Measurements from ENCODE around the gene C1orf122. TPM values are rescaled to one million over a fixed set of nuclear protein-coding genes. Genes with fewer than 3 reads are reported as not detected.

The C1orf122 gene
- total RNA-seq, 1 donor from 2014 or later = 30.3 TPM

DNA sequence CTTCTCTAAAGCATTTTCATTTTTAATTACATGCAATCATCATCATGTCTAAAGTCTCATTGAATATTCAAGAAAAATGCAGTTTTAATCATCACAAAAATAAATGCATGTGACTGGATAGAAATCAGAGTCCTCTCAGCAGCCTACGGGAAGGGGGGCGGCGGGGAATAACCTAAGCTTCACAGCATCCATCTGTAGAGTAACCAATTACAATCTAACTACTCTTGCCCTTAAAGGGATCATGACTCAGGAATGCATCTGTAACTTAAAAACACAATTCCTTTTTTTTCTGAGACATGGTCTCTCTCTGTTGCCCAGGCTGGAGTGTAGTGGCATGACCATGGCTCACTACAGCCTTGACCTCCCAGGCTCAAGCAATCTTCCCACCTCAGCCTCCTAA lies 29.2 kb downstream of the C1orf122 start:
- DNase-seq (ENCODE audit: low spot score) (no peak), ATAC-seq (no peak)
- intact Hi-C loops (cut with DNase I) = no loop called here

DNA sequence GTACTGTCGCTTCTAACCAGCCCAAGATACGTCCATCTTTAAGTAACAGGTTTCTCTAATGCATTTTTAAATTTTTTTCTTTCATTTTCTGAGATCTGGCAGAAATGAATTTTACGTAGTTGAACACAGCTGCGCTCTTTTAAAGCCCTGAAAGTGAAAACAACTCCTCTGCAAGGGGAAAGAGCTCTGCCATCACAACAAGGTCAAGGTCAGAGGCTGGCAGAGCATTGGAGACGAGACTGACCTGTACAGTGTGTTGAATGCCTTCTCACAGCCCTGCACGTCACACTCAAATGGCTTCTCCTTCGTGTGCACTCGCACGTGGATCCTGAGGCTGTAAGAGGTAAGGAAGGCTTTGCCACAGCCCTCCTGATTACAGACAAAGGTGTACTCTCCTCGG lies 32.1 kb downstream of the C1orf122 start:
- DNase-seq (ENCODE audit: low spot score) = no peak

DNA sequence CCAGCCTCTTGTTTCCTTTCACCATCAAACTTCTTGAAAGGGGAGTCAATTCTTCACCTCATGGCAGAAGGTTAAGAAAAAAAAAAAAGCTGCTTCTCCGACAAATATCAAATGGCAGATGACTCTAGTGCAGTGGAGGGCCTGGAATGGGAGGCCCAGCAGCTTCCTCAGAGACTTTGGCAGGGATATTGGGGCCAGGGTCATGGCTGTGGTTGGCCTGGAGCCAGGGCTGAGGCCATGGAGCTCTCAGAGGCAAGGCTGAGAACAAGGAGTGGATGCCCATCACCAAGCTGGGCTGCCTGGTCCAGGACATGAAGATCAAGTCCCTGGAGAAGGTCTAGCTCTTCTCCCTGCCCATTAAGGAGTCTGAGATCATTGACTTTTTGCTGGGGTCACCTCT lies 33.1 kb downstream of the C1orf122 start:
- no peak for DNase-seq (ENCODE audit: low spot score)
- intact Hi-C loops (cut with DNase I) = no loop called here
- ATAC-seq = no peak

More for the DNA sequence above, 32.1 kb downstream of the C1orf122 start:
- intact Hi-C loops (cut with DNase I) = no loop called here
- ATAC-seq = no peak

DNA sequence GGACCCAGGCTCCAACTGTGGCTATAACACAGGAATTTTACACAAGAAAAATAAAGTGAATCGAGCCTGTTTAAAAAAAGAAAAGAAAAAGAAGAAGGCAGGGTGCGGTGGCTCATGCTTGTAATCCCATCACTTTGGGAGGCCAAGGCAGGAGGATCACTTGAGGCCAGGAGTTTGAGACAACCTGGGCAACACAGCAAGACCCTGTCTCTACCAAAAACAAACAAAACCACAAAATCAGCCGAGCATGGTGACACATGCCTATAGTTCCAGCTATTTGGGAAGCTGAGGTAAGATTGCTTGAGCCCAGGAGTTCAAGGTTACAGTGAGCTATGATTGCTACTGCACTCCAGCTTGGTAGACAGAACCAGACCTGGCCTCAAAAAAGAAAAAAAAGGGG lies 34.1 kb downstream of the C1orf122 start:
- intact Hi-C loops (cut with DNase I) = no loop called here
- no peak for DNase-seq (ENCODE audit: low spot score)
- ATAC-seq = no peak

DNA sequence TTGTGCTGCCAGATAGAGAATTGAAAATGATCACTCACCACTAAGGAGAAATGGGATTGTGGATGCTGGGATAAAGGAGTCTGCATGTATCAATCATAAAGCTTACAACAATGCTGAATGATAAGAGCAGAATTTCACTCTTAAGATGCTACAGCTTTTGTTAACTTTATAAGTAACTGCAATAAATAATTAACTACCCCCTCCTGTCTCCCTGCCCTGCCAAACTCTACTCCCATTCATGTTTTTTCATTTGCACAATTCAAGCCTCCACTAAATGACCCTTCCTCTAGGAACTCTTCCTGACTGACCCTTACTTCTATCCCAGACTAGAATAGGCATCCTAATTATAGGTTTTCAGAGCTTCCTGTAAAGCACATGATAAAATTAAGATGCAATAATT lies 36.9 kb downstream of the C1orf122 start:
- DNase-seq (ENCODE audit: low spot score) (no peak), ATAC-seq (no peak)
- intact Hi-C loops (cut with DNase I) = no loop called here

DNA sequence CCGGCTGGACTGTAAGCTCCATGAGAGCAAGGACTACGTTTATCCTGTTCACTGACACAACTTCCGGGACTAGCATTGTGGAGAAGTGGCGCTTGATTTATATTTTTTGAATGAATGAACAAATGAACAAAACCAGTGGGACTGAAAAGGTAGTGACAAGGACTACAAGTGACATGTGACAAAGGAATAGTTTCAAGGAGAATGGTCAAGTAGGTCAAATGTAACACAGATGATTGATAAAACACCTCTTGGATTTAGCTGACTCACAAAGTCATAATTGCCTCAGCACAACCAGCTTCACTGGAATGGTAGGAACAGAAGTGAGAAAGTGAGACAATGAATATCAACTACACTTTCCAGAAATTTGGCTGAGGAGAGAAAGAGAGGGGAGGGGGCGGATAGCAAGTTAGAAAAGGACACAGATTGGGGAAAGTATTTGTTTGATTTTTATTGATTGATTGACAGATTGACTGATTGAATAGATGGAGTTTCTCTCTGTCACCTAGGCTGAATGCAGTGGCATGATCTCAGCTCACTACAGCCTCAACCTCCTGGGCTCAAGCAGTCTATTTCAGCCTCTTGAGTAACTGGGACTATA lies 37.6 kb downstream of the C1orf122 start:
- ATAC-seq = no peak
- intact Hi-C loops (cut with DNase I) = no loop called here

DNA sequence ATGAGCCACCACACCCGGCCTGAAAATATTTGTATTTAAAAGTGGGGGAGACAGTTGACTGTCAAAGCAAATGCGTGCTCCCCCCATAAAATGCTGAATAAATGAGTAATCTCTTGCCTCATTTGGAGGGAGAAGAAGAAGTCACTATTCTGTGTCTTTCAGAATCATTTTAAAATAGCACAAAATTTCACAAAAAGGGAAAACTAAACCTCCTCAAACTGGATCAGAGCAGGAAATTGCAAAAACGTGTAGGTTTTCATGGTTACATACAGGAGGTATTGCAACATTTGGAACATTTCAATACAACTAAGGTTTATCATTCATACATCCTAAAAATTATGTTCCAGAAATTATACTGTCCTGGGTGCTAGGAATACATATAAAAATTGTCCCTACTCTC lies 38.2 kb downstream of the C1orf122 start:
- DNase-seq (ENCODE audit: low spot score) = no peak
- intact Hi-C loops (cut with DNase I) = no loop called here
- ATAC-seq = no peak

More for the DNA sequence above, 37.6 kb downstream of the C1orf122 start:
- no peak for DNase-seq (ENCODE audit: low spot score)

DNA sequence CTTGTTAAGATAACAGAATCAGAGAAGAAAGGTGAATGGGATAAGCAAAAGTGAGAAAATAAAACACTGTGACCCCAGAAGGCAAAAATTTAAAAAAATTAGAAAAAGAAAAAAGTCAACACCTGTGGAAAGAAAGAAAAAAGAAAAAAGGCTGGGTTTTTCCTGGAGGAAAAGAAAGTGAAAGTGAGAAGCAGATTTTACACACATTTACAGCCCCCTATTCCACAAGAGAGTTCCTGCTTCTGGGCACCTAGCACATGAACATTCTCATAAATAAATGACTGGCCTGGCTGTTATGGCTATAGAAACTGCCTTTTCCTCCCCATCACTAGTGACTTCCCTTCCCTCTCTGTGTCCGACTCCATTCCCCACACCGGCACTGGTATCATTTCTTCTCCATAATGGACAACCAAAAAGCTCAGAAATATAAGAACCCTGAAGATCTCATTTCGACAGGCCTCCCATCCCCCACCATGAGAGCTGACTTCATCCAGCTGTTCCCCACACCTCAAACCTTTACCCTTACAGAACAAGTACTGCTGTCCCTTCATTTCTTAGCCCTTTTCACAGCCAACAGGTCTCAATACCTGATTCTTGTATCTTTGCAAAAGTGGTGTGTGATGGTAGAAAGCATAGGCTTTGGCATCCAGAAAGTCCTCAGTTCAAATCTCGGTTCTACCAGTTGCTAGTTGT lies 39.2 kb downstream of the C1orf122 start:
- intact Hi-C loops (cut with DNase I) = no loop called here
- ATAC-seq = no peak
- DNase-seq (ENCODE audit: low spot score) = no peak

DNA sequence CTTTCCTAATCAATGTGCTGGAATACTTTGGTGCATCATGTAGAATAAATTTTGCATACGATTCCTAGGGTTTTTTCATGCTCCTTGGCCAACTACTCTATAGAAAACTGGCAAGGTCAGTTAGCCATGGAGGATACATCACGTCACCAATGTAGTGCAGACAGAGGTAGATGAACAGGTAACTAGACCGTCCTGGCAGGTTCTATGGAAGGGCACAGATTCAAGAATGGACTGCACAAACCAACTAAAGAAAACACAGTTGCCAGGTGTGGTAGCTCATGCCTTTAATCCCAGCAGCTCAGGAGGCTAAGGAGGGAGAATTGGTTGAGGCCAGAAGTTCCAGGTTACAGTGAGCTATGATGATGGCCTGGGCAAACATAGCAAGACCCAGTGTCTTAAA lies 41.9 kb downstream of the C1orf122 start:
- ATAC-seq (no peak), DNase-seq (ENCODE audit: low spot score) (no peak)
- intact Hi-C loops (cut with DNase I) = no loop called here

DNA sequence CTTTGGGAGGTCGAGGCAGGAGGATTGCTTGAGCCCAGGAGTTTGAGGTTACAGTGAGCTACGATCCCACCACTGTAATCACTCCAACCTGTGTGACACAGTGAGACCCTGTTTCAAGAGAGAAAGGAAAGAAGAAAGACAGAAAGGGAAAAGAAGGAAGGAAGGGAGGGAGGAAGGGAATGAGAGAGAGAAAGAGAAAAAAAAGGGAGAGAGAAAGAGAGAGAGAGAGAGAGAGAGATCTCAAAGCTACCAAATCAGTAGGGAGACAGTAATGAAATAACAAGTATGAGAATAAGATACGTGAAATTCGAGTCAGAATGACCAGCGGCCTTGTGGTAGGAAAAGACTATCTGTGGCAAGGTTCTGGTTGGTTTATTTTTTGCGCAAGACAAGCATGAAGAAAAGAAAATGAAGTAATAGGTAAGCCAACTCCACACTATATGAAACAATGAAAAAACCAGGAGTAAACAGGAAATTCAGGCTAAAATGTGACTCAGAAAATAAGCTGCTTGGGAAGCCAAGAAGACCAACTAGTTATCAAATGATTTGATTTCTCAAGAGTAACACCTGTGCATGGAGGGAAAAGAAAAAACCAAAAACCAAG lies 42.9 kb downstream of the C1orf122 start:
- intact Hi-C loops (cut with DNase I) = no loop called here
- DNase-seq (ENCODE audit: low spot score) (no peak), ATAC-seq (no peak)

DNA sequence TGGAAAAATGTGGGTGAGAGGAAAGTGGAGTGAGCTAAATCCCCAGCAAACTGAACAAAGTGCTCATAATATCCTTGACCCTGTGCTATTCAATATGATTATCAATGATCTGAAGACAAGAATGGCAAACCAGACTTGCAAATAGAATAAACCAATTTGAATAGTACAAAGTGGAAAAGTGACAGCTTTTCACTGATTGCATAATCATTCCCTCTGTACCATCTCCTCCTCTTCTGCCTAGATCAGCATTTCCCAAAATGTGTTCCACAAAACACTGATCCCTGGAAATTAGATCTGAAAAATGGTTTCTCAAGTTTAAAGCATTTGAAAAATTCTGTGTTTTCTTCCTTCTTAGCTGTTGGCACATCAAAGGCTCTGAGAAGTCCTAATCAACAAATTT lies 43.7 kb downstream of the C1orf122 start:
- no peak for ATAC-seq
- intact Hi-C loops (cut with DNase I) = no loop called here

DNA sequence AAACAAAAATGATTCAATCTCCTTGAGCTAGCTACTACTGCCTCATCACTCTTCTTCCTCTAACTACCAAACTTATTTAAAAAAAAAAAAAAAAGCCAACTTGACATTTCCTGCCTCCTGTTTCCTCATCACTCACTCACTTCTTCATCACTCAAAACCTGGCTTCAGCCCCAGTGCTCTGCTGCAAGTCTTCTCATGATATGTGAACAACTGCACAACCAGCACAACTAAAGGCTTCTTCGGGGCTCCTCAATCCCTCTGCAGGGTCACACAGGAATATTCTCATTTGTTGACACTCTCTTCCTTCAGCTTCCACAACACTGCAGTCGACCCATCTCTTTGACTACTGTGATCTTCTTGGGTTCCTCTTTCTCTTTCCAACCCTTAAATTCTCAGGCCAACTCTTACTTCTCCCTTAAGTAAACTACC lies 44.2 kb downstream of the C1orf122 start:
- intact Hi-C loops (cut with DNase I) = no loop called here

More for the DNA sequence above, 43.7 kb downstream of the C1orf122 start:
- DNase-seq (ENCODE audit: low spot score) = no peak

DNA sequence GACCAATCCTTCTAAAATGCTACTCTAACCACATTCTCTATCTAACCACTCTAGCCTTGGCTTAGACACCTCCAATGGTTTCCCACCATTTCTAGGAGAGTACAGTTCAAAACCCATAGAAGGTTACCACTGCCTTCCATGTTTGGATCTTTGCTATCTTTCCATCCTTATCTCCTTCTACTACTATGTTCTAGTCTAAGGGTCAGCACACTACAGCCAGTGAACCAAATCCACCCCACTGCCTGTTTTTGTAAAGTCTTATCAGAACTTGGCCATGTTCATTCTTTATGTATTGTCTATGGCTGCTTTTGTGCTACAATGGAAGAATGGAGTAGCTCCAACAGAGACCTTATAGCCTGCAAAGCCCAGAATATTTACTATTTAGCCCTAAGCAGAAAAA lies 45.6 kb downstream of the C1orf122 start:
- intact Hi-C loops (cut with DNase I) = no loop called here
- DNase-seq (ENCODE audit: low spot score) (no peak), ATAC-seq (no peak)

More for the DNA sequence above, 44.2 kb downstream of the C1orf122 start:
- ATAC-seq (no peak), DNase-seq (ENCODE audit: low spot score) (no peak)

DNA sequence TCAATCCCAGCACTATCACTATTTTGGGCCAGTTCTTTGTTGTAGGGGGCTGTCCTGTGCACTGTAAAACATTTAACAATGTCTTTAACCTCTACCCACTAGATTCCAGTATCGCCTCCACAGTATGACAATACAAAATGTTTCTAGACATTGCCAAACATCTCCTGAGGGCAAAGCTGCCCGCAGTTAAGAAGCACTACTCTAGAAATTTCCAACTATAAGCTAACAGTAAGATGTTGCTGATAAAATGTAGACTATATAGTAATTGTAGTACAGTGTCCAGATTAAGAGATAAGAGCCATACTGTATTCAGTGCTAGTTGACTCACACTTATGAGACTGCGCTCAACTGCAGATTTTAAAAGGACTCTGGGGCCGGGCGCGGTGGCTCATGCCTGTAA lies 46.8 kb downstream of the C1orf122 start:
- DNase-seq (ENCODE audit: low spot score) (no peak), ATAC-seq (no peak)
- intact Hi-C loops (cut with DNase I) = no loop called here

Other genes with a start within 250 kb of the C1orf122 start
- 34.0 TPM for gene GNL2, start 211.9 kb upstream of the C1orf122 start, total RNA-seq
- gene RSPO1, start 172.9 kb upstream of the C1orf122 start, total RNA-seq = 0.13 TPM
- gene CDCA8, start 115.3 kb upstream of the C1orf122 start, total RNA-seq = 0.85 TPM
- 1.6 TPM for gene EPHA10, start 42.7 kb upstream of the C1orf122 start, total RNA-seq
- gene MANEAL, start 13.9 kb upstream of the C1orf122 start, total RNA-seq = 2.3 TPM
- 8.1 TPM for gene YRDC, start 418 bp downstream of the C1orf122 start, total RNA-seq
- gene MTF1, start 51.8 kb downstream of the C1orf122 start, total RNA-seq = 33.0 TPM
- 44.4 TPM for gene INPP5B, start 139.3 kb downstream of the C1orf122 start, total RNA-seq
- gene SF3A3, start 182.2 kb downstream of the C1orf122 start, total RNA-seq = 47.9 TPM
- gene FHL3, start 197.7 kb downstream of the C1orf122 start, total RNA-seq = 27.9 TPM
- 32.6 TPM for gene UTP11, start 204.9 kb downstream of the C1orf122 start, total RNA-seq
- 19.1 TPM for gene POU3F1, start 239.0 kb downstream of the C1orf122 start, total RNA-seq

Data from sciatic nerve (tissue), 2 donors.